Effector memory CD8-positive, alpha-beta T cell (primary cell): ENCODE measurements around the gene PDE4B.

Source experiments
- ATAC-seq: fragments of 150-1000 bp; cut with Tn5 transposase; replicated peaks from 2 replicates; pipeline ENCODE4 v1.10.0; 2021; ENCODE audit warnings: mild to moderate bottlenecking, moderate library complexity
- DNase-seq, 3 experiments: peaks; one replicate each; pipeline ENCODE4 v3.0.0; 2021
- H3K27ac Mint-ChIP-seq, 2 donors: one replicate each; pipeline ENCODE4 v1.8.0; 2022; ENCODE audit warnings: mild to moderate bottlenecking in 2 of 2, mixed read lengths in 2 of 2, moderate library complexity in 2 of 2
- H3K27me3 Mint-ChIP-seq, 2 donors: one replicate each; pipeline ENCODE4 v1.8.0; 2022; ENCODE audit warnings: mixed read lengths in 2 of 2
- H3K36me3 Mint-ChIP-seq: one replicate; pipeline ENCODE4 v1.8.0; 2022; ENCODE audit warnings: mild to moderate bottlenecking, moderate library complexity, mixed read lengths; ENCODE audit not compliant: insufficient read depth
- H3K4me1 Mint-ChIP-seq, 2 donors: one replicate each; pipeline ENCODE4 v1.8.0; 2022; ENCODE audit warnings: low read depth in 2 of 2, mixed read lengths in 2 of 2
- H3K4me3 Mint-ChIP-seq, 2 donors: one replicate each; pipeline ENCODE4 v1.8.0; 2022; ENCODE audit warnings: mild to moderate bottlenecking in 2 of 2, mixed read lengths in 2 of 2, moderate library complexity in 2 of 2
- H3K9me3 Mint-ChIP-seq, 2 donors: one replicate each; pipeline ENCODE4 v1.8.0; 2022; ENCODE audit warnings: mixed read lengths in 2 of 2

The PDE4B gene

DNA sequence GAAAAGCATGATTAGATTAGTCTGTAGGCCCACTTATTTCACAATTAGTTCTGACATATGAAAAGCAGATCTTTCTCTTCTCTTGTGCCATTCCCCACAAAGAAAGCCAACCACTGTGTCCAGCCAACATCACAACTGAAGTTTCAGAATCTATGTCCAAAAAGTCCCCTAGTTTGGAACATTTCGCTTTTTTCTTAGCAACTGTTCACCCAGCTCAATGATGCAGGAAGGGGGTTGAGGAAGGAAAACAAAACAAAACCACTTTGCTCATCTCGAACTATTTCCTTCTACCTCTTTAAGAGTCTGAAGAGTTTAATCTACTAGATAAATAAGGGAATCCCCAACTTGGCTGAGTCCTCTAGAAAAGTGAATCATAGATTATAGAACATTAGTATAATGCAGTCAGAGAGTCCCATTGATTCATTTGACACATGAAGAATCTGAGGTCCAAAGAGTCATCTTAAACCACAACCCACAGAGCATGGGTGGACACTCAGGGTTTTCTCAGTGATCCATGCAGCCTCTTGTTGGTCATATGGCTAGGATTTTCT, 581.9 kb downstream of the PDE4B start:
- no peaks in the 10 kb centered on the region for H3K9me3 Mint-ChIP-seq
- H3K4me1 Mint-ChIP-seq: peaks cover 41 to 52% of the 10 kb centered on the region in 2 donors
- no peaks in the 10 kb centered on the region for H3K27me3 Mint-ChIP-seq
- DNase-seq (peak in 1 of 3 experiments; percentile 22), ATAC-seq (peak; percentile 82)
- peak overlapping the region; percentile 37 to 67 for H3K4me3 Mint-ChIP-seq
- peak overlapping the region; percentile 76 to 95 for H3K27ac Mint-ChIP-seq
- H3K36me3 Mint-ChIP-seq: peaks cover 57% of the 10 kb centered on the region

- ATAC-seq (no peak), DNase-seq (no peak)
- H3K9me3 Mint-ChIP-seq: no peaks in the 10 kb centered on the region
- no peaks in the 10 kb centered on the region for H3K27me3 Mint-ChIP-seq
- H3K4me1 Mint-ChIP-seq: peaks cover 41 to 52% of the 10 kb centered on the region in 2 donors
- H3K27ac Mint-ChIP-seq: peak overlapping the region; percentile 76 to 95
- H3K36me3 Mint-ChIP-seq: peaks cover 52% of the 10 kb centered on the region
- H3K4me3 Mint-ChIP-seq: peak overlapping the region; percentile 37 to 67
These were observed 582.4 kb downstream of the PDE4B start for GRCh38 chr1:66375125-66375524.

- DNase-seq (no peak), ATAC-seq (peak; percentile 79)
- Mint-ChIP-seq H3K9me3 (no peaks in the 10 kb centered on the region), H3K4me1 (peaks cover 13 to 15% of the 10 kb centered on the region in 2 donors), H3K27me3 (no peaks in the 10 kb centered on the region), H3K4me3 (peak overlapping the region; percentile 35 to 50), H3K27ac (no peak overlapping the region), H3K36me3 (peaks cover 4% of the 10 kb centered on the region)
These were observed 587.9 kb downstream of the PDE4B start for GRCh38 chr1:66380452-66381212.

DNA sequence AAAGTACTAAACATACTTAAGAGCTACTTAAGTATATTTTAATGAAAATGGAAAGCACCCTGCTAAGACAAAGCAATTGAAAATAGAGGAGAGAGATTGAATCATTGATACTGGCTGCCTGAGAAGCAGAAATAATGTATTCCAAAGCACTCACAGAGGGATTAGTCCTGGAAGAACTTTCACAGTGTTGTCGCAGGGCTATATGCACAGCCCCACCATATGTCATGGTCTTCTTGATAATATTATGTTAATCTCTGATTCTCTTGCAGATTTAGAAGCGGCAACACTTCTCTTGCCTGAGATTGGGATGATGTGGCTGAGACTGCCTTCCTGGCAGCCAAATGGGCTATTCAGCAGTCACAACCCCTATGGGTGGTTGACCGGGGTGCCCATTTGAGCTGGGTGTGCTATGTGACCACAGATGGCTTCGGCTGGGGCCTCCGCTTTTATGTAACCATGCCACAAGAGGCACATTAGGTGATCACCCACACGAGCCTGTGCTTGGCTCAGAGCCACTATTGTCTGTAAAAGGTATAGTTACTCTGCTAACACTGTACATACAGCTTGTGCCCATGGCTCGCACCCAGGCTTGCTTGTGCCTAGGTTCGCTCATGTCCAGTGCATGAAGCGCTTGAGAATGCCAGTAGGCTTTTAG, 589.1 kb downstream of the PDE4B start:
- DNase-seq: no peak
- Mint-ChIP-seq H3K4me3 (no peak overlapping the region), H3K36me3 (peaks cover 4% of the 10 kb centered on the region), H3K27me3 (no peaks in the 10 kb centered on the region), H3K27ac (no peak overlapping the region), H3K9me3 (no peaks in the 10 kb centered on the region), H3K4me1 (peaks cover 8 to 12% of the 10 kb centered on the region in 2 donors)
- ATAC-seq: no peak

DNA sequence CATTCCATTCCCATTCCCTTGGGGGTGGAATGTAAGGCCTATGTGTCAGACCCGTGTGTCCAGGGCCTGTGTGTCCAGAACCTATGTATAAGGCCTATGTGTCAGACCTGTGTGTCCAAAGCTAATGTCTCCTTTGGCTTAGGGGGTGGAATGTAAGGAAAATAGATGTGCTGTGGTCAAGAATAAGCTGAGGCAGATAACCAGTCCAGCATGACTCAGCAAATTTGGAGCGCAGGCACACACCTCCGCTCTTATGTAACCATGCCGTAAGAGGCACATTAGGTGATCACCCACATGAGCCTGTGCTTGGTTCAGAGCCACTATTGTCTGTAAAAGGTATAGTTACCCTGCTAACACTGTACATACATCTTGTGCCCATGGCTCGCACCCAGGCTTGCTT, 590.5 kb downstream of the PDE4B start:
- ATAC-seq (no peak), DNase-seq (no peak)
- no peak overlapping the region for H3K27ac Mint-ChIP-seq

DNA sequence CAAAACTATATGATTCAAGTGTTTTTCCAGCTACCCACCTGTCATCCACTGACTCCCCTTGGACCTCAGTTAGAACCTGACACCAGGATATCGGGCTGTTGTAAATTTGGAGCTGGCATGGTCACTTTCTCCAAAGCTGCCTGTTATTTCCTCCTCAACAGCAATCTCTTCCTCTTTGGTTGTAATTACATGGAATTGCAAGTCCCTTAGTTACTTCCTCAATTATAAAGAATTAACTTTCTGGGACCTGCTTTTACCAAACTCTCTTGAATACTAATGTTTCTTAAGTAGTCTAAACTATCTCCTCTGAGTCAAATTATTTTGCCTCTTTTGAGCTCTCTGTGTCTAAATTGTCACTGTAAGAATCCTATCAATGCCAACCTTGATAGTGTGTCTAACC, 590.9 kb downstream of the PDE4B start:
- DNase-seq (no peak), ATAC-seq (no peak)
- Mint-ChIP-seq H3K36me3 (no peaks in the 10 kb centered on the region), H3K27me3 (no peaks in the 10 kb centered on the region), H3K27ac (no peak overlapping the region), H3K4me3 (no peak overlapping the region), H3K9me3 (no peaks in the 10 kb centered on the region), H3K4me1 (peaks cover 8 to 12% of the 10 kb centered on the region in 2 donors)

More for the DNA sequence above, 590.5 kb downstream of the PDE4B start:
- Mint-ChIP-seq H3K36me3 (no peaks in the 10 kb centered on the region), H3K9me3 (no peaks in the 10 kb centered on the region), H3K4me3 (no peak overlapping the region), H3K4me1 (peaks cover 8 to 12% of the 10 kb centered on the region in 2 donors), H3K27me3 (no peaks in the 10 kb centered on the region)

- Mint-ChIP-seq H3K27me3 (no peaks in the 10 kb centered on the region), H3K36me3 (no peaks in the 10 kb centered on the region), H3K9me3 (no peaks in the 10 kb centered on the region), H3K4me1 (peaks cover 8 to 12% of the 10 kb centered on the region in 2 donors), H3K4me3 (no peak overlapping the region), H3K27ac (no peak overlapping the region)
- DNase-seq (no peak), ATAC-seq (no peak)
These were observed 591.7 kb downstream of the PDE4B start for GRCh38 chr1:66384258-66384921.

- ATAC-seq (no peak), DNase-seq (no peak)
- H3K9me3 Mint-ChIP-seq: no peaks in the 10 kb centered on the region
- no peaks in the 10 kb centered on the region for H3K27me3 Mint-ChIP-seq
- H3K4me3 Mint-ChIP-seq: no peak overlapping the region
- no peaks in the 10 kb centered on the region for H3K36me3 Mint-ChIP-seq
- H3K4me1 Mint-ChIP-seq: peaks cover 0 to 2% of the 10 kb centered on the region in 2 donors
- H3K27ac Mint-ChIP-seq: no peak overlapping the region
These were observed 594.0 kb downstream of the PDE4B start for GRCh38 chr1:66386712-66387111.

- H3K4me1 Mint-ChIP-seq: no peaks in the 10 kb centered on the region
- H3K36me3 Mint-ChIP-seq: no peaks in the 10 kb centered on the region
- H3K27me3 Mint-ChIP-seq: no peaks in the 10 kb centered on the region
- ATAC-seq (no peak), DNase-seq (no peak)
- H3K4me3 Mint-ChIP-seq: no peak overlapping the region
- no peak overlapping the region for H3K27ac Mint-ChIP-seq
- H3K9me3 Mint-ChIP-seq: no peaks in the 10 kb centered on the region
These were observed 596.2 kb downstream of the PDE4B start for GRCh38 chr1:66388913-66389312.

GRCh38 chr1:66393586-66394287, 601.0 kb downstream of the PDE4B start:
- no peaks in the 10 kb centered on the region for H3K9me3 Mint-ChIP-seq
- H3K4me1 Mint-ChIP-seq: no peaks in the 10 kb centered on the region
- H3K27me3 Mint-ChIP-seq: no peaks in the 10 kb centered on the region
- H3K36me3 Mint-ChIP-seq: no peaks in the 10 kb centered on the region
- DNase-seq (no peak), ATAC-seq (no peak)
- peak overlapping the region in 1 of 2 donors; percentile 0 for H3K27ac Mint-ChIP-seq
- H3K4me3 Mint-ChIP-seq: no peak overlapping the region

DNA sequence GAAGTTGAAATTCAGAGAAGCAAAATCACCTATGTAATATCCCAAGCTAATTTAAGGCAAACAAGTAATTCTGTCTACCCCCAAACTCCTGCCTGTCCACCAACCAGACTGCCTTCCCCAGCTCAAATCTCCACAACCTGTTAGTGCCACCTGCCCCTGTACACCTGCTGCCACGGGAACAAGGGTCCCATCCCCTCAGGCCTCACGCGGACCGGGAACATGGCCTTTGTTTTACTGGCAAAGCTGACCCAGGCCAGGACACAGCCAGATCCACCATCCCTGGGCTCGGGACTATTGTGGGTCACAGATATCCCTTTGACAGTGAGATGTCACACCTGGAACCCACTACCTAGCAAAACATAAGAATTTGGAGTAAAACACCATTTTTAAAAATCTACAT, 601.9 kb downstream of the PDE4B start:
- H3K27ac Mint-ChIP-seq: no peak overlapping the region
- no peaks in the 10 kb centered on the region for H3K9me3 Mint-ChIP-seq
- H3K36me3 Mint-ChIP-seq: no peaks in the 10 kb centered on the region
- no peaks in the 10 kb centered on the region for H3K27me3 Mint-ChIP-seq
- no peak for ATAC-seq
- DNase-seq: no peak
- no peaks in the 10 kb centered on the region for H3K4me1 Mint-ChIP-seq
- no peak overlapping the region for H3K4me3 Mint-ChIP-seq

DNA sequence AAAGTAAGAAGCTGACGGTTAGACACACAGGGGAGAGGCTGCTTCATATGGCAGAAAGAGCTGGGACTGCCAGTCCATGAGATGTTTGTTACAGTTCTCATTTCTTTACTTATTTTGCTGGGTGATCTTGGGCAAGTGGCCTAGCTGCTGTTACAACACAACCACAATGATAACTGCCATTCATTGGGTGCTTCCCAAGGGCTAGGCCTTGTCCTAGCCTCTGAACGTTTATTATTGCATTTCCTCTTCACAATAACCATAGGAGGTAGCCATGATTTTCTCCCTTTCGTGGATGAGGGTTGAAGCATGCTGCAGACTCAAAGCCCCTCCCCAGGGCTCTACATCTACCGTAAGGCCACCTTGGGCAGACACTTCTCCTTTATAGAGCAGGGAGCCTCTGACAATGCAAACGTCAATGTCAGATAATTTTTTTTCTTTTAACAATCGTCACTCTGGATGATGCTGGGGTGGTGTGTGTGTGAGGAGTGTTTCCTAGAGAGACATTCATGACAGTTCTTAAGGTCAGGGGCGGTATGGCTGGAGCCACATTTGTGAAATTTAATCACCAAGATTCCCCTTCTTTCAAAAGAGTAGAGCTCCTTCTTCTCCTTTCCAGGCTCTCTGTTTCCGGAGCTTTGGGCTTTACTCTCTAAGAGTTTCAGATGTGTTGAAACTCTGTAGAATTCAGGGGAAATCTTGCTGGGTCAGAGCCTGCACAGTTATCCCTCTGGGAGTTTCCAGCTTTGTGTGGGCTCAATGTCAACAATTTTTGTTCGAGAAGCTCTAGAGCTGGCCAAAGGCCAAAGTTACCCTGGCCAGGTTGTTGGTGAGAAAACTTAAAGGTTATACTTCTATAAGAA, 602.7 kb downstream of the PDE4B start:
- Mint-ChIP-seq H3K4me1 (peaks cover 2 to 7% of the 10 kb centered on the region in 2 donors), H3K27ac (no peak overlapping the region), H3K27me3 (no peaks in the 10 kb centered on the region), H3K4me3 (no peak overlapping the region), H3K9me3 (no peaks in the 10 kb centered on the region), H3K36me3 (no peaks in the 10 kb centered on the region)
- ATAC-seq (peak; percentile 19), DNase-seq (no peak)
